HCT116 (cell line): Measurements from ENCODE around the gene TMEM119. TPM values are rescaled to one million over a fixed set of nuclear protein-coding genes. Genes with fewer than 3 reads are reported as not detected.

Source experiments
- ATAC-seq: fragments of 200-7000 bp; cut with Tn5 transposase; 2 replicates; pipeline ENCODE4 v1.9.1; 2020; ENCODE audit warnings: mild to moderate bottlenecking, moderate library complexity
- BruUV-seq: library from RNA; stranded (reverse); fragments of 400-500 nt; replicated peaks from 2 replicates; lab custom pipeline; 2021; lab: Mats Ljungman, UMichigan
- CTCF ChIA-PET: fragments of 300-600 bp; sonication (Branson Sonifier 250); formaldehyde crosslinking; loops from one replicate; lab custom pipeline; 2021; ENCODE audit warnings: antibody characterized with exemption; lab: Charles Lee
- POLR2A ChIA-PET: fragments of 300-600, 350-600 bp; sonication (Branson Sonifier 250); formaldehyde crosslinking; loops from one replicate; lab custom pipeline; 2021; ENCODE audit warnings: antibody characterized with exemption; lab: Charles Lee
- RAD21 ChIA-PET, 2 experiments: fragments of 300-600 bp; sonication (Branson Sonifier 250); formaldehyde crosslinking; loops; one replicate each; lab custom pipeline; 2023; ENCODE audit warnings: low total read pairs in 2 of 2; ENCODE audit not compliant: uncharacterized antibody in 2 of 2, unreplicated experiment in 2 of 2, low non-redundant PET in 1 of 2; lab: Charles Lee
- DNase-seq: peaks from one replicate; pipeline ENCODE4 v3.0.0-alpha.2; 2010; ENCODE audit warnings: low read depth, low spot score
- H2AFZ ChIP-seq: fragments of 200-600 bp; shearing (Covaris generic), sonication (generic); 2 replicates; pipeline ENCODE4 v1.6.1; 2017; ENCODE audit warnings: low read depth, mixed run types, mixed read lengths, antibody characterized with exemption, low read length; ENCODE audit not compliant: poor library complexity, severe bottlenecking
- H3K27ac ChIP-seq: 2 replicates; pipeline ENCODE4 v1.5.1; 2012; ENCODE audit warnings: low read depth, low read length
- H3K27me3 ChIP-seq: fragments of 200-600 bp; sonication (generic); 2 replicates; pipeline ENCODE4 v1.6.1; 2016; ENCODE audit warnings: mixed run types, low read length, mixed read lengths; ENCODE audit not compliant: insufficient read depth
- H3K36me3 ChIP-seq, 2 experiments: fragments of 200-500 bp in 1 of 2; fragments of 200-600 bp in 1 of 2; sonication (Bioruptor generic) in 1 of 2; sonication (generic) in 1 of 2; 2 replicates each; pipeline versions ENCODE4 v1.5.1 to v1.6.1; 2014 to 2016; ENCODE audit warnings: low read length in 2 of 2, inconsistent platforms in 1 of 2, mixed read lengths in 1 of 2, mixed run types in 1 of 2; ENCODE audit not compliant: insufficient read depth in 2 of 2, control insufficient read depth in 1 of 2
- H3K4me1 ChIP-seq, 2 experiments: fragments of 200-600 bp in 1 of 2; sonication (generic) in 1 of 2; 2 replicates each; pipeline versions ENCODE4 v1.5.1 to v1.6.1; 2012 to 2017; ENCODE audit warnings: low read length in 2 of 2, inconsistent platforms in 1 of 2, mild to moderate bottlenecking in 1 of 2, mixed read lengths in 1 of 2, mixed run types in 1 of 2, moderate library complexity in 1 of 2; ENCODE audit not compliant: insufficient read depth in 2 of 2, control insufficient read depth in 1 of 2
- H3K4me2 ChIP-seq: fragments of 200-600 bp; sonication (generic); 2 replicates; pipeline ENCODE4 v1.6.1; 2017; ENCODE audit warnings: mixed run types, low read length, mixed read lengths
- H3K4me3 ChIP-seq, 2 experiments: fragments of 200-600 bp in 1 of 2; sonication (generic) in 1 of 2; replicated peaks in 1 of 2; 2 replicates each; pipeline ENCODE4 v1.5.1; 2011 to 2016; ENCODE audit warnings: low read length in 2 of 2, control low read depth in 1 of 2, low read depth in 1 of 2, mild to moderate bottlenecking in 1 of 2, mixed read lengths in 1 of 2, mixed run types in 1 of 2
- H3K79me2 ChIP-seq: fragments of 200-600 bp; sonication (generic); 2 replicates; pipeline ENCODE4 v1.6.1; 2017; ENCODE audit warnings: mild to moderate bottlenecking, mixed run types, low read length, moderate library complexity, mixed read lengths; ENCODE audit not compliant: insufficient read depth
- H3K9ac ChIP-seq: fragments of 200-600 bp; sonication (generic); 2 replicates; pipeline ENCODE4 v1.6.1; 2016; ENCODE audit warnings: low read length, mixed read lengths
- H3K9me2 ChIP-seq: fragments of 200-600 bp; sonication (generic), shearing (Covaris generic); 2 replicates; pipeline ENCODE4 v1.6.1; 2017; ENCODE audit warnings: mixed run types, mild to moderate bottlenecking, moderate library complexity; ENCODE audit not compliant: insufficient read depth
- H3K9me3 ChIP-seq, 2 experiments: fragments of 200-500 bp in 1 of 2; fragments of 200-600 bp in 1 of 2; sonication (Bioruptor generic) in 1 of 2; sonication (generic) in 1 of 2; 2 replicates each; pipeline ENCODE4 v1.6.1; 2014 to 2017; ENCODE audit warnings: low read length in 2 of 2, mixed read lengths in 2 of 2, inconsistent platforms in 1 of 2, low read depth in 1 of 2, mild to moderate bottlenecking in 1 of 2, mixed run types in 1 of 2, moderate library complexity in 1 of 2; ENCODE audit not compliant: control insufficient read depth in 1 of 2, insufficient read depth in 1 of 2
- H4K20me1 ChIP-seq: fragments of 200-600 bp; sonication (generic), shearing (Covaris generic); 2 replicates; pipeline ENCODE4 v1.6.1; 2017; ENCODE audit warnings: mixed run types, mild to moderate bottlenecking, moderate library complexity; ENCODE audit not compliant: insufficient read depth
- CBX3 ChIP-seq: IDR thresholded peaks from 2 replicates; pipeline ENCODE4 v1.6.1; 2012; ENCODE audit warnings: low read depth
- CEBPB ChIP-seq: IDR thresholded peaks from 2 replicates; pipeline ENCODE4 v1.6.1; 2012; ENCODE audit warnings: low read depth
- EGR1 ChIP-seq: IDR thresholded peaks from 2 replicates; pipeline ENCODE4 v1.6.1; 2012; ENCODE audit warnings: low read depth
- ELF1 ChIP-seq: IDR thresholded peaks from 2 replicates; pipeline ENCODE4 v1.6.1; 2012; ENCODE audit warnings: low read depth, borderline replicate concordance
- EZH2 ChIP-seq: fragments of 200-600 bp; sonication (generic); IDR thresholded peaks from 2 replicates; pipeline ENCODE4 v1.6.1; 2017; ENCODE audit warnings: antibody characterized with exemption, mixed run types
- EZH2phosphoT487 ChIP-seq: fragments of 200-600 bp; IDR thresholded peaks from 2 replicates; pipeline ENCODE4 v1.6.1; 2018; ENCODE audit warnings: antibody characterized with exemption, borderline replicate concordance
- FOSL1 ChIP-seq: IDR thresholded peaks from 2 replicates; pipeline ENCODE4 v1.6.1; 2012; ENCODE audit warnings: low read depth
- POLR2A ChIP-seq: IDR thresholded peaks from 2 replicates; pipeline ENCODE4 v1.7.0; 2011; ENCODE audit warnings: borderline replicate concordance; ENCODE audit not compliant: insufficient read depth, insufficient read length; ENCODE audit errors: extremely low read depth
- RAD21 ChIP-seq: IDR thresholded peaks from 2 replicates; pipeline ENCODE4 v1.6.1; 2012; ENCODE audit warnings: low read depth, mild to moderate bottlenecking
- SRF ChIP-seq: IDR thresholded peaks from 2 replicates; pipeline ENCODE4 v1.6.1; 2012; ENCODE audit warnings: low read depth
- TCF7L2 ChIP-seq: IDR thresholded peaks from 2 replicates; pipeline ENCODE4 v1.7.0; 2011; ENCODE audit warnings: borderline replicate concordance, inconsistent platforms; ENCODE audit not compliant: insufficient read depth, insufficient read length; ENCODE audit errors: extremely low read depth
- YY1 ChIP-seq: IDR thresholded peaks from 2 replicates; pipeline ENCODE4 v1.6.1; 2011; ENCODE audit warnings: low read length, low read depth, moderate library complexity, mild to moderate bottlenecking; ENCODE audit not compliant: insufficient replicate concordance; ENCODE audit errors: extremely low read depth
- ZFX ChIP-seq: fragments of 450-650 bp; IDR thresholded peaks from 2 replicates; pipeline ENCODE4 v1.6.1; 2017
- ZNF274 ChIP-seq: fragments of 200-500 bp; sonication (Bioruptor generic); IDR thresholded peaks from 2 replicates; pipeline ENCODE4 v1.6.1; 2014; ENCODE audit warnings: mild to moderate bottlenecking, low read depth, low read length, inconsistent platforms
- intact Hi-C: fragments of 100-400 bp; cut with micrococcal nuclease; formaldehyde crosslinking; loops from 2 replicates; pipeline ENCODE4 v1.10.0; 2022
- total RNA-seq: library from RNA; stranded (reverse); gene quantifications from one replicate; pipeline ENCODE4 v1.2.1, GENCODE V29; 2021; ENCODE audit not compliant: unreplicated experiment
- TF ChIP-seq, protein P1 (sequence below), 3 experiments: fragments of 200-600 bp in 1 of 3; sonication (generic) in 1 of 3; IDR thresholded peaks in 2 of 3; conservative IDR thresholded peaks in 1 of 3; 2 replicates each; pipeline ENCODE4 v1.5.1; 2012 to 2017; ENCODE audit warnings: low read depth in 2 of 3, low read length in 2 of 3, antibody characterized with exemption in 1 of 3, borderline replicate concordance in 1 of 3, control low read depth in 1 of 3, mild to moderate bottlenecking in 1 of 3, mixed read lengths in 1 of 3, mixed run types in 1 of 3, moderate library complexity in 1 of 3; ENCODE audit not compliant: insufficient read depth in 1 of 3
- TF ChIP-seq, protein P2 (sequence below): IDR thresholded peaks from 2 replicates; pipeline ENCODE4 v1.6.1; 2011; ENCODE audit warnings: mild to moderate bottlenecking, low read length, moderate library complexity; ENCODE audit not compliant: insufficient replicate concordance; ENCODE audit errors: extremely low read depth
- TF ChIP-seq, protein P3 (sequence below): IDR thresholded peaks from 2 replicates; pipeline ENCODE4 v1.6.1; 2012

TMEM119 gene
- total RNA-seq, 1 experiment from 2014 or later = not detected

DNA sequence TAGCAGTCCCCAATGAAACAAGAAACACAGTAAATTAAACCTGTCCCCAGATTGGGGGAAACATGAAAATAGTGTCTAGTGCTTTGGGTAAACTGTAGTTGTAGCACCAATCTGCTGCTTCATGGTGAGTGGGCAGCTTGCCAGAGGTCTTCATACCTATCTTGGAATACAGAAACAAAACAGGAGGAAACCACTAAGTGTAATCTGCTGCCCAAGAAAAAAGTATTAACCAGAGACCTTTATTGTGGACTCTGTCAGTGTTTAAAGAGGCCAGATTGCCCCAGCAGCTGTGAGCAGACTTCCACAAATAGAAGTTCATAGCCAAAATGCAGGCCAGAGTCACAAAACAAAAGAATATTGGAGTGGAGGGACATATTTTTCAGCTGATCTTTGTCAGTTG is 33.2 kb downstream of the TMEM119 start (continued):
- TF ChIP-seq, protein P1, sequence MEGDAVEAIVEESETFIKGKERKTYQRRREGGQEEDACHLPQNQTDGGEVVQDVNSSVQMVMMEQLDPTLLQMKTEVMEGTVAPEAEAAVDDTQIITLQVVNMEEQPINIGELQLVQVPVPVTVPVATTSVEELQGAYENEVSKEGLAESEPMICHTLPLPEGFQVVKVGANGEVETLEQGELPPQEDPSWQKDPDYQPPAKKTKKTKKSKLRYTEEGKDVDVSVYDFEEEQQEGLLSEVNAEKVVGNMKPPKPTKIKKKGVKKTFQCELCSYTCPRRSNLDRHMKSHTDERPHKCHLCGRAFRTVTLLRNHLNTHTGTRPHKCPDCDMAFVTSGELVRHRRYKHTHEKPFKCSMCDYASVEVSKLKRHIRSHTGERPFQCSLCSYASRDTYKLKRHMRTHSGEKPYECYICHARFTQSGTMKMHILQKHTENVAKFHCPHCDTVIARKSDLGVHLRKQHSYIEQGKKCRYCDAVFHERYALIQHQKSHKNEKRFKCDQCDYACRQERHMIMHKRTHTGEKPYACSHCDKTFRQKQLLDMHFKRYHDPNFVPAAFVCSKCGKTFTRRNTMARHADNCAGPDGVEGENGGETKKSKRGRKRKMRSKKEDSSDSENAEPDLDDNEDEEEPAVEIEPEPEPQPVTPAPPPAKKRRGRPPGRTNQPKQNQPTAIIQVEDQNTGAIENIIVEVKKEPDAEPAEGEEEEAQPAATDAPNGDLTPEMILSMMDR (IDR thresholded peaks at IDR 0.05 in 2 of 3, conservative IDR thresholded peaks at IDR 0.05 in 1 of 3; ENCODE audit: borderline replicate concordance in 1 of 3, insufficient read depth in 1 of 3, low read depth in 2 of 3, low read length in 2 of 3) = no peak
- TF ChIP-seq CBX3 (no peak), ZFX (no peak), CEBPB (no peak), SRF (no peak), FOSL1 (no peak), ELF1 (no peak), EGR1 (no peak), EZH2 (no peak), YY1 (no peak)

DNA sequence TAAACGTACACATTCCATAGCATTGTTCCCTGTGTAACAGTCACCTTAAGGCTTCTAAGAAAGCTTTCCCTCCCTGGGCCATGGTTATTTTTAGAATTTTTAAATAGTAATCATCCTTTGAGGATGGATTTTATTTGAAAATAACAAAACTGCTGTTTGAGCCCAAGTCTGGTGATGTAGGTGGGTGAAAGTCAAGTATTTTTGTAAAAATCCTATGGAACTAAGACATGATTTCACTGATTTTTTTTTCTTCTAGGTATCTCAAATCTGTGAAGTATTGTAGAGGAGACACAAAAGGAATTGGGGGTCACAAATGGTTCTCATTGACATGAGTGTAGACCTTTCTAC is 34.1 kb downstream of the TMEM119 start:
- Histone ChIP-seq H3K27me3 (no peaks in the 10 kb centered on the region), H3K27ac (no peak overlapping the region), H3K4me3 (peak overlapping the region; percentile 85 to 96), H2AFZ (no peak overlapping the region), H4K20me1 (no peaks in the 10 kb centered on the region), H3K9me2 (no peaks in the 10 kb centered on the region), H3K9me3 (no peaks in the 10 kb centered on the region), H3K4me1 (peaks cover 30 to 49% of the 10 kb centered on the region in 2 experiments), H3K4me2 (peak overlapping the region; percentile 93), H3K36me3 (peaks cover 26 to 37% of the 10 kb centered on the region in 2 experiments), H3K79me2 (peaks cover 45% of the 10 kb centered on the region), H3K9ac (peak overlapping the region; percentile 97; the same call in 1 of the 2 replicates)
- ATAC-seq (no peak), DNase-seq (no peak)
- ChIA-PET CTCF (interaction anchor here (1.8 to 2.0 kb wide), 2 partner anchors 54 to 240 kb away, joined by 6 to 11 read pairs; no protein-coding TSS in a partner anchor), RAD21 (no interaction called here), POLR2A (no interaction called here)
- TF ChIP-seq YY1 (no peak), TCF7L2 (no peak), ELF1 (no peak), CEBPB (no peak), EZH2 (no peak), ZNF274 (no peak), FOSL1 (no peak), EGR1 (no peak), RAD21 (no peak), CBX3 (no peak), EZH2phosphoT487 (no peak), POLR2A (no peak)
- TF ChIP-seq, protein P2, sequence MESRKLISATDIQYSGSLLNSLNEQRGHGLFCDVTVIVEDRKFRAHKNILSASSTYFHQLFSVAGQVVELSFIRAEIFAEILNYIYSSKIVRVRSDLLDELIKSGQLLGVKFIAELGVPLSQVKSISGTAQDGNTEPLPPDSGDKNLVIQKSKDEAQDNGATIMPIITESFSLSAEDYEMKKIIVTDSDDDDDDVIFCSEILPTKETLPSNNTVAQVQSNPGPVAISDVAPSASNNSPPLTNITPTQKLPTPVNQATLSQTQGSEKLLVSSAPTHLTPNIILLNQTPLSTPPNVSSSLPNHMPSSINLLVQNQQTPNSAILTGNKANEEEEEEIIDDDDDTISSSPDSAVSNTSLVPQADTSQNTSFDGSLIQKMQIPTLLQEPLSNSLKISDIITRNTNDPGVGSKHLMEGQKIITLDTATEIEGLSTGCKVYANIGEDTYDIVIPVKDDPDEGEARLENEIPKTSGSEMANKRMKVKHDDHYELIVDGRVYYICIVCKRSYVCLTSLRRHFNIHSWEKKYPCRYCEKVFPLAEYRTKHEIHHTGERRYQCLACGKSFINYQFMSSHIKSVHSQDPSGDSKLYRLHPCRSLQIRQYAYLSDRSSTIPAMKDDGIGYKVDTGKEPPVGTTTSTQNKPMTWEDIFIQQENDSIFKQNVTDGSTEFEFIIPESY = no peak
- TF ChIP-seq, protein P3, sequence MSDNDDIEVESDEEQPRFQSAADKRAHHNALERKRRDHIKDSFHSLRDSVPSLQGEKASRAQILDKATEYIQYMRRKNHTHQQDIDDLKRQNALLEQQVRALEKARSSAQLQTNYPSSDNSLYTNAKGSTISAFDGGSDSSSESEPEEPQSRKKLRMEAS = no peak
- TF ChIP-seq, protein P1 (IDR thresholded peaks at IDR 0.05 in 2 of 3, conservative IDR thresholded peaks at IDR 0.05 in 1 of 3; ENCODE audit: borderline replicate concordance in 1 of 3, insufficient read depth in 1 of 3, low read depth in 2 of 3, low read length in 2 of 3) = no peak
- intact Hi-C loops = loop anchor here (1.0 to 10.0 kb wide), 7 partner anchors 55 to 824 kb away; partner anchors contain the start of genes ALKBH2 and SSH1
- BruUV-seq = no TSS peak
